K562 (cell line): ENCODE data around the gene ARHGAP22. TPM values are rescaled to one million over a fixed set of nuclear protein-coding genes. Genes with fewer than 3 reads are reported as not detected.

Experiments used
- C11orf30 ChIP-seq: fragments of 450-650 bp; IDR thresholded peaks from 2 replicates; pipeline ENCODE4 v1.6.1; 2016; ENCODE audit warnings: low read depth, mild to moderate bottlenecking
- CBX1 ChIP-seq: sonication (generic); IDR thresholded peaks from 2 replicates; pipeline ENCODE4 v1.6.1; 2016; ENCODE audit warnings: antibody characterized with exemption, low read depth, mild to moderate bottlenecking
- CHD4 ChIP-seq: fragments of 200-600 bp; sonication (generic); IDR thresholded peaks from 3 replicates; pipeline ENCODE4 v1.6.1; 2012; ENCODE audit warnings: low read depth, mild to moderate bottlenecking, mixed read lengths, low read length, inconsistent platforms; ENCODE audit not compliant: insufficient read depth, insufficient replicate concordance, poor library complexity, severe bottlenecking
- GTF2A2 ChIP-seq: IDR thresholded peaks from 2 replicates; pipeline ENCODE4 v1.6.1; 2016; ENCODE audit warnings: mild to moderate bottlenecking, missing genetic modification characterization, missing compliant biosample characterization
- JUN ChIP-seq, 2 experiments: sonication (generic) in 1 of 2; formaldehyde crosslinking in 1 of 2; IDR thresholded peaks; 2 replicates each; pipeline versions ENCODE4 v1.6.1 to v1.8.0; 2012 to 2022; ENCODE audit warnings: borderline replicate concordance in 2 of 2, mild to moderate bottlenecking in 2 of 2, improper control_type of control experiment in 1 of 2, low read depth in 1 of 2, low read length in 1 of 2, missing genetic modification reagents in 1 of 2
- MLX ChIP-seq, 2 experiments: fragments of 450-650 bp in 1 of 2; sonication (generic) in 1 of 2; formaldehyde crosslinking; conservative IDR thresholded peaks; 2 replicates each; pipeline versions ENCODE4 v1.4.0 to v1.8.1; 2020 to 2022; ENCODE audit warnings: mild to moderate bottlenecking in 1 of 2, missing genetic modification reagents in 1 of 2
- NFE2L1 ChIP-seq: fragments of 450-650 bp; IDR thresholded peaks from 2 replicates; pipeline ENCODE4 v1.6.1; 2016; ENCODE audit warnings: missing genetic modification characterization, low read depth, mild to moderate bottlenecking, missing compliant biosample characterization, moderate library complexity, borderline replicate concordance
- RCOR1 ChIP-seq, 2 experiments: IDR thresholded peaks; 2 replicates each; pipeline ENCODE4 v1.6.1; 2012; ENCODE audit warnings: low read depth in 2 of 2, low read length in 2 of 2, borderline replicate concordance in 1 of 2, improper control_type of control experiment in 1 of 2
- SAP30 ChIP-seq: fragments of 200-600 bp; sonication (generic); IDR thresholded peaks from 2 replicates; pipeline ENCODE4 v1.6.1; 2012; ENCODE audit warnings: borderline replicate concordance, low read depth, mild to moderate bottlenecking, moderate library complexity, low read length, control low read depth, inconsistent platforms; ENCODE audit not compliant: insufficient read depth, poor library complexity, severe bottlenecking
- SIN3B ChIP-seq: fragments of 450-650 bp; IDR thresholded peaks from 2 replicates; pipeline ENCODE4 v1.6.1; 2017; ENCODE audit warnings: low read depth, mild to moderate bottlenecking, moderate library complexity
- SMAD4 ChIP-seq: fragments of 250-450 bp; sonication (Bioruptor Pico); conservative IDR thresholded peaks from 2 replicates; pipeline ENCODE4 v1.8.0; 2021; ENCODE audit warnings: inconsistent platforms, mild to moderate bottlenecking, moderate library complexity
- ZBED1 ChIP-seq: IDR thresholded peaks from 2 replicates; pipeline ENCODE4 v1.6.1; 2014
- ZBTB17 ChIP-seq: fragments of 450-650 bp; formaldehyde crosslinking; IDR thresholded peaks from 2 replicates; pipeline ENCODE4 v1.4.0; 2020; ENCODE audit warnings: mild to moderate bottlenecking
- ZNF133 ChIP-seq: fragments of 250-450 bp; sonication (Bioruptor Pico); IDR thresholded peaks from 2 replicates; pipeline ENCODE4 v1.4.0; 2020; ENCODE audit warnings: mild to moderate bottlenecking
- ZNF23 ChIP-seq: fragments of 250-450 bp; sonication (Bioruptor Pico); IDR thresholded peaks from 2 replicates; pipeline ENCODE4 v1.4.0; 2020; ENCODE audit warnings: mild to moderate bottlenecking
- polyA plus RNA-seq, 8 experiments: library from polyadenylated mRNA; depleted of rRNA in 4 of 8; stranded (reverse) in 5 of 8; unstranded in 3 of 8; fragments of >200 nt; fragmentation: Nextera tagmentation in 2 of 8; fragmentation: Illumina TruSeq in 1 of 8; extraction: Ambion mirVana in 2 of 8; extraction: Trizol in 1 of 8; gene quantifications; 2 replicates each; pipeline versions ENCODE4 v1.2.1 to v1.2.3, GENCODE V29; 2011 to 2014; ENCODE audit warnings: inconsistent platforms in 1 of 8, missing spikeins in 1 of 8
- total RNA-seq, 7 experiments: library from RNA; depleted of rRNA in 6 of 7; stranded (reverse); fragments of >200 nt in 6 of 7; fragmentation: Illumina TruSeq in 2 of 7; extraction: Trizol in 2 of 7; gene quantifications; 2 replicates each; pipeline versions ENCODE4 v1.2.1 to v1.2.3, GENCODE V29; 2011 to 2021; ENCODE audit warnings: low replicate concordance in 1 of 7
- TF ChIP-seq, protein P1 (sequence below): fragments of 450-650 bp; formaldehyde crosslinking; IDR thresholded peaks from 2 replicates; pipeline ENCODE4 v1.4.0; 2020; ENCODE audit warnings: mild to moderate bottlenecking, moderate library complexity
- TF ChIP-seq, protein P2 (sequence below): sonication (generic); formaldehyde crosslinking; IDR thresholded peaks from 2 replicates; pipeline ENCODE4 v1.8.0; 2022; ENCODE audit warnings: mild to moderate bottlenecking, missing genetic modification reagents
- TF ChIP-seq, protein P3 (sequence below): IDR thresholded peaks from 3 replicates; pipeline ENCODE4 v1.6.1; 2011; ENCODE audit warnings: borderline replicate concordance, mild to moderate bottlenecking; ENCODE audit not compliant: insufficient read length, insufficient read depth
- TF ChIP-seq, protein P4 (sequence below): fragments of 250-450 bp; sonication (Bioruptor Pico); IDR thresholded peaks from 2 replicates; pipeline ENCODE4 v1.8.0; 2022; ENCODE audit warnings: moderate library complexity, mild to moderate bottlenecking, inconsistent platforms

Gene ARHGAP22
- total and polyA plus RNA-seq, 9 of the 15 experiments (the other 6 are each of a cell fraction or from before 2014, with no cell fraction given): 1.3 to 28.1 (median 12.7) TPM

DNA sequence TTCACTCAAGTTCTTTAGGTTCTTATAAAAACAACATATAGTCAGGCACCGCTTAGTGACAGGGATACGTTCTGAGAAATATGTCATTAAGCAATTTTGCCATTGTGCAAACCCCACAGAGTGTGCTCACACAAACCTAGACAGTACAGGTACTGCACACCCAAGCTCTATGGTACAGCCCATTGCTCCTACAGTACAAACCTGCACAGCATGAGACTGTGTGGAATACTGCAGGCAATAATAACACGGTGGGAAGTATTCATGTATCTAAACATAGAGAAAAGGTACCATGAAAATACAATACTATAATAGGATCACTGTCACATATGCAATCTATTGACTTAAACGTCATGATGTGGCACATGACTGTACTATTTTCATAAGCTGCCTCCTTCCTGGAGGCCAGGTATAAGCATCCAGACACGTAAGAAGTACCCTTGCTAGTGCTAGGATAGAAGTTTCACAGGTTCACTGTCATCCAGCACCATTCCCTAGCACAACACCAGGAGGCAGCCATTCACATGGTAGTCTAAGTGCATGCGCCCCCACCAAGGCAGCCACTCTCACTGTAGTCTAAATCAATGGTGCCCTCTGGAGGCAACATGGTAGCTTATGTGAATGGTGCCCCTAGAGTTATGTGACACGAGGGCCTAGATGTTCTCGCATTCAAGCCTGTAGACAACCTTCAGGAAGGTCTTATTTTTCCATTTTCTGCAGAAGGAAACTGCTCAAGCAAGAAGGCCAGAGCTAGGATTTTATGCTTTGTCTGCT, 98.5 kb downstream of the ARHGAP22 start (continued):
- no peak for TF ChIP-seq JUN (IDR thresholded peaks at IDR 0.05; ENCODE audit: borderline replicate concordance, low read depth, low read length)
- TF ChIP-seq JUN (CRISPR knock-in tag; IDR thresholded peaks at IDR 0.05; ENCODE audit: borderline replicate concordance): no peak
- TF ChIP-seq ZNF23: no peak
- TF ChIP-seq CBX1: no peak; the same call in 1 of the 2 replicates
- TF ChIP-seq ZBTB17 (CRISPR knock-in tag): peak; percentile 71; the same call in 1 of the 2 replicates
- peak; percentile 68 for TF ChIP-seq SMAD4
- TF ChIP-seq, protein P1, sequence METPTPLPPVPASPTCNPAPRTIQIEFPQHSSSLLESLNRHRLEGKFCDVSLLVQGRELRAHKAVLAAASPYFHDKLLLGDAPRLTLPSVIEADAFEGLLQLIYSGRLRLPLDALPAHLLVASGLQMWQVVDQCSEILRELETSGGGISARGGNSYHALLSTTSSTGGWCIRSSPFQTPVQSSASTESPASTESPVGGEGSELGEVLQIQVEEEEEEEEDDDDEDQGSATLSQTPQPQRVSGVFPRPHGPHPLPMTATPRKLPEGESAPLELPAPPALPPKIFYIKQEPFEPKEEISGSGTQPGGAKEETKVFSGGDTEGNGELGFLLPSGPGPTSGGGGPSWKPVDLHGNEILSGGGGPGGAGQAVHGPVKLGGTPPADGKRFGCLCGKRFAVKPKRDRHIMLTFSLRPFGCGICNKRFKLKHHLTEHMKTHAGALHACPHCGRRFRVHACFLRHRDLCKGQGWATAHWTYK: peak; percentile 57; the same call in 1 of the 2 replicates
- no peak for TF ChIP-seq NFE2L1 (tag)
- TF ChIP-seq, protein P2, sequence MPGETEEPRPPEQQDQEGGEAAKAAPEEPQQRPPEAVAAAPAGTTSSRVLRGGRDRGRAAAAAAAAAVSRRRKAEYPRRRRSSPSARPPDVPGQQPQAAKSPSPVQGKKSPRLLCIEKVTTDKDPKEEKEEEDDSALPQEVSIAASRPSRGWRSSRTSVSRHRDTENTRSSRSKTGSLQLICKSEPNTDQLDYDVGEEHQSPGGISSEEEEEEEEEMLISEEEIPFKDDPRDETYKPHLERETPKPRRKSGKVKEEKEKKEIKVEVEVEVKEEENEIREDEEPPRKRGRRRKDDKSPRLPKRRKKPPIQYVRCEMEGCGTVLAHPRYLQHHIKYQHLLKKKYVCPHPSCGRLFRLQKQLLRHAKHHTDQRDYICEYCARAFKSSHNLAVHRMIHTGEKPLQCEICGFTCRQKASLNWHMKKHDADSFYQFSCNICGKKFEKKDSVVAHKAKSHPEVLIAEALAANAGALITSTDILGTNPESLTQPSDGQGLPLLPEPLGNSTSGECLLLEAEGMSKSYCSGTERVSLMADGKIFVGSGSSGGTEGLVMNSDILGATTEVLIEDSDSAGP (CRISPR knock-in tag): no peak
- no peak for TF ChIP-seq ZNF133
- TF ChIP-seq MLX (CRISPR knock-in tag; conservative IDR thresholded peaks at IDR 0.05): no peak
- no peak for TF ChIP-seq C11orf30
- TF ChIP-seq CHD4: no peak
- no peak for TF ChIP-seq SIN3B
- no peak for TF ChIP-seq SAP30
- TF ChIP-seq RCOR1 (IDR thresholded peaks at IDR 0.05; ENCODE audit: borderline replicate concordance in 1 of 2, low read depth in 2 of 2, low read length in 2 of 2): peak in 1 of 2 experiments; percentile 64; a peak in 1 of 4 replicates
- TF ChIP-seq, protein P3, sequence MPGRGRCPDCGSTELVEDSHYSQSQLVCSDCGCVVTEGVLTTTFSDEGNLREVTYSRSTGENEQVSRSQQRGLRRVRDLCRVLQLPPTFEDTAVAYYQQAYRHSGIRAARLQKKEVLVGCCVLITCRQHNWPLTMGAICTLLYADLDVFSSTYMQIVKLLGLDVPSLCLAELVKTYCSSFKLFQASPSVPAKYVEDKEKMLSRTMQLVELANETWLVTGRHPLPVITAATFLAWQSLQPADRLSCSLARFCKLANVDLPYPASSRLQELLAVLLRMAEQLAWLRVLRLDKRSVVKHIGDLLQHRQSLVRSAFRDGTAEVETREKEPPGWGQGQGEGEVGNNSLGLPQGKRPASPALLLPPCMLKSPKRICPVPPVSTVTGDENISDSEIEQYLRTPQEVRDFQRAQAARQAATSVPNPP: no peak
- no peak for TF ChIP-seq GTF2A2
- TF ChIP-seq, protein P4, sequence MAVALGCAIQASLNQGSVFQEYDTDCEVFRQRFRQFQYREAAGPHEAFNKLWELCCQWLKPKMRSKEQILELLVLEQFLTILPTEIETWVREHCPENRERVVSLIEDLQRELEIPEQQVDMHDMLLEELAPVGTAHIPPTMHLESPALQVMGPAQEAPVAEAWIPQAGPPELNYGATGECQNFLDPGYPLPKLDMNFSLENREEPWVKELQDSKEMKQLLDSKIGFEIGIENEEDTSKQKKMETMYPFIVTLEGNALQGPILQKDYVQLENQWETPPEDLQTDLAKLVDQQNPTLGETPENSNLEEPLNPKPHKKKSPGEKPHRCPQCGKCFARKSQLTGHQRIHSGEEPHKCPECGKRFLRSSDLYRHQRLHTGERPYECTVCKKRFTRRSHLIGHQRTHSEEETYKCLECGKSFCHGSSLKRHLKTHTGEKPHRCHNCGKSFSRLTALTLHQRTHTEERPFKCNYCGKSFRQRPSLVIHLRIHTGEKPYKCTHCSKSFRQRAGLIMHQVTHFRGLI (CRISPR knock-in tag): 0 out of 2 replicates have a peak, but pooled peaks have one; percentile 58
- TF ChIP-seq ZBED1: no peak
